AG04450 (cell line): ENCODE results near the gene SLC22A17. TPM values are rescaled to one million over a fixed set of nuclear protein-coding genes. Genes with fewer than 3 reads are reported as not detected.

Experiments
- CTCF ChIA-PET: fragments of 300-600, 350-600 bp; formaldehyde crosslinking; extraction: SDS; loops from one replicate; lab custom pipeline; 2022; ENCODE audit warnings: antibody characterized with exemption, inconsistent platforms; lab: Charles Lee
- POLR2A ChIA-PET: fragments of 350-600 bp; formaldehyde crosslinking; extraction: SDS; loops from one replicate; lab custom pipeline; 2021; ENCODE audit warnings: antibody characterized with exemption, inconsistent platforms; lab: Yijun Ruan, JAX
- DNase-seq: peaks from one replicate; pipeline ENCODE4 v3.0.0-alpha.2; 2011; ENCODE audit warnings: low read depth, low spot score
- H3K27ac ChIP-seq: one replicate; pipeline ENCODE4 v1.5.1; 2012; ENCODE audit warnings: low read depth, low read length, control low read depth
- H3K27me3 ChIP-seq: one replicate; pipeline ENCODE4 v1.6.0; 2012; ENCODE audit warnings: low read length; ENCODE audit not compliant: control insufficient read depth, insufficient read depth
- H3K4me3 ChIP-seq: 2 replicates; pipeline ENCODE4 v1.5.1; 2011; ENCODE audit warnings: mild to moderate bottlenecking, low read depth, low read length, control low read depth
- H3K9me3 ChIP-seq: 2 replicates; pipeline ENCODE4 v1.5.1; 2012; ENCODE audit warnings: low read length; ENCODE audit not compliant: control insufficient read depth, insufficient read depth
- CTCF ChIP-seq: IDR thresholded peaks from 2 replicates; pipeline ENCODE4 v1.5.1; 2011; ENCODE audit warnings: low read depth, low read length, control low read depth, inconsistent platforms
- polyA plus RNA-seq: library from polyadenylated mRNA; depleted of rRNA; stranded (reverse); fragments of >200 nt; gene quantifications from 2 replicates; pipeline ENCODE4 v1.2.3, GENCODE V29; 2011

The SLC22A17 gene
- polyA plus RNA-seq, 1 experiment = 17.4 TPM

- peak; percentile 97 for TF ChIP-seq CTCF
- ChIA-PET POLR2A (interaction anchor here (1.6 to 2.1 kb wide), 2 partner anchors 27 to 57 kb away, joined by 5 to 9 read pairs; partner anchors contain the start of gene SLC22A17), CTCF (interaction anchor here (0.6 to 4.8 kb wide), 36 partner anchors 9 to 444 kb away, joined by 3 to 138 read pairs (median 4); partner anchors contain the start of genes PABPN1 and SLC22A17)
- Histone ChIP-seq H3K27me3 (peaks cover 46% of the 10 kb centered on the region), H3K9me3 (no peaks in the 10 kb centered on the region), H3K4me3 (no peak overlapping the region), H3K27ac (no peak overlapping the region)
- no peak for DNase-seq
Measured at GRCh38 chr14:23379366-23380196, 26.9 kb upstream of the SLC22A17 start.

GRCh38 chr14:23378612-23379220 lies 26.0 kb upstream of the SLC22A17 start:
- H3K27me3 ChIP-seq = peaks cover 41% of the 10 kb centered on the region
- ChIA-PET POLR2A (no interaction called here), CTCF (interaction anchor here (0.6 to 4.8 kb wide), 10 partner anchors 10 to 443 kb away, joined by 3 to 138 read pairs (median 10); partner anchors contain the start of genes PABPN1 and SLC22A17)
- H3K4me3 ChIP-seq = no peak overlapping the region
- no peak overlapping the region for H3K27ac ChIP-seq
- DNase-seq = no peak
- H3K9me3 ChIP-seq = no peaks in the 10 kb centered on the region
- no peak for TF ChIP-seq CTCF

GRCh38 chr14:23377573-23378563 lies 25.2 kb upstream of the SLC22A17 start:
- no peak for TF ChIP-seq CTCF
- Histone ChIP-seq H3K4me3 (no peak overlapping the region), H3K9me3 (no peaks in the 10 kb centered on the region), H3K27me3 (peaks cover 42% of the 10 kb centered on the region), H3K27ac (no peak overlapping the region)
- no peak for DNase-seq
- ChIA-PET POLR2A (no interaction called here), CTCF (interaction anchor here (3.0 to 4.8 kb wide), 2 partner anchors 9 to 52 kb away, joined by 48 to 138 read pairs; partner anchors contain the start of gene PABPN1)

- H3K9me3 ChIP-seq = no peaks in the 10 kb centered on the region
- H3K27ac ChIP-seq = no peak overlapping the region
- peaks cover 39% of the 10 kb centered on the region for H3K27me3 ChIP-seq
- no peak for TF ChIP-seq CTCF
- POLR2A ChIA-PET = no interaction called here
- DNase-seq = no peak
- no peak overlapping the region for H3K4me3 ChIP-seq
- CTCF ChIA-PET = interaction anchor here (4.8 kb wide), 1 partner anchor 52 kb away, joined by 138 read pairs; the partner anchor contains the start of gene PABPN1
Measured at GRCh38 chr14:23377198-23377550, 24.5 kb upstream of the SLC22A17 start.
